ENCODE measurements around the gene ZNF644. TPM values are rescaled to one million over a fixed set of nuclear protein-coding genes. Genes with fewer than 3 reads are reported as not detected.
"Not testable (repeated sequence)": the region's sequence is repeated elsewhere in the genome, so short reads cannot be mapped to it uniquely, and the experiment has no call there.

Gene ZNF644
- total RNA-seq, 1 donor from 2014 or later = 42.6 TPM

- intact Hi-C loops (cut with DNase I) = no loop called here
- no peak for DNase-seq (ENCODE audit: low spot score)
Measured at GRCh38 chr1:90948301-90948700, 73.5 kb downstream of the ZNF644 start.

- intact Hi-C loops (cut with DNase I) = no loop called here
- no peak for DNase-seq (ENCODE audit: low spot score)
Measured at GRCh38 chr1:90946630-90947029, 75.2 kb downstream of the ZNF644 start.

DNA sequence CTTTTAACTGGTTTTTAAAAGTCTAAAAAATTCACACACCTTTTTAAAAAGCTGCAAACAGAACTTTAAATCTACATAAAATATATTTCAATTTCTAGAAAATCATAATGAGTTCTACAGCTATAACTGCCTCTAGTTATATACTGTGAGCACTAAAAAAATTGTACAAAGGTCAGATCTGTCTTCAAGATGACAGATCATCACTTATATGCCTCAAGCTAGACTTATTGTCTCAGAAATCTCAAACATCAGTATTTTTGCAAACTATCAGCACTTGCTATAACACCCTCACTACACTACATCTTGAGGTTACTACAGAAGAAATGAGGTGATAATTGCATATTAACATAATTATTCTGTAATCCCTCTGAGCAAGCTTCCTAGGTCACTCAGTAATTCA is 76.5 kb downstream of the ZNF644 start:
- intact Hi-C loops (cut with DNase I) = no loop called here
- no peak for DNase-seq (ENCODE audit: low spot score)

DNA sequence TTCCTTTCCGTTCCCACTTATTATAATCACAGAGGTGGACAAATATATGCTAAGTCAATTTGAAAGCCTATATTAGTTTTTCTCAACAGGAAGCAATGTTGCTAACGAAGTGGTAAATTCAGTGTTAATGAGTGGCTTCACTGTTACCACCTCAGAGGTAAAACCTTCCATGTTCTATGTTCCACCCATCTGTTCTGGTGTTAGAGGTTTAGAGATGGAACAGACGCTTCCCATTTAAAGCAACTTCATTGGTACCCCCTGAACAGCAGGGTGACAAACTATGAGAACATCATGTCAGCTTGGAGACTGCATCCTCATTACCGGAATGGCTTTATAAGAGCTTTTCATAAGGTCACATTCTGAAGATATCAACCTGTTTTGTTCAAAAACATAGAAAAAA is 77.9 kb downstream of the ZNF644 start:
- intact Hi-C loops (cut with DNase I) = no loop called here
- DNase-seq (ENCODE audit: low spot score) = no peak

DNA sequence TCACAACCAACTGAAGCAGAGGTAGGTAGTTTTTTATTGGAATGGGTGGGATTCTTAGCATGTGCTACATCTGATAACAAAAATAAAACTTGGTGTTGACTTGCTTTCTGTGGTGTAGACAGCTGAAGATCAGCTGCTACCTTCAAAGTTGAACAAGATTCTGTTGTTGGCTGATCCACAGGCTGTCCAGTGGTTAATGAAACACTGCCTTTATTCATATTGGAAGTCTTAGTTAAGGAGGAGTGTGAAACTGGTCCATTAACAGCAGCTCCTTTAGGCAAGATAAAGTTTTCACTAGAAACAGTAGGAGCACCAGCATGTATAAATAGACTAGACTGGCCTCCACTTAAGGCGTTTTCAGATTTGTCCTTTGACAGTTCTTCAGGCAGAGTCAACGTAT is 81.1 kb downstream of the ZNF644 start:
- DNase-seq (ENCODE audit: low spot score) = no peak
- intact Hi-C loops (cut with DNase I) = no loop called here

DNA sequence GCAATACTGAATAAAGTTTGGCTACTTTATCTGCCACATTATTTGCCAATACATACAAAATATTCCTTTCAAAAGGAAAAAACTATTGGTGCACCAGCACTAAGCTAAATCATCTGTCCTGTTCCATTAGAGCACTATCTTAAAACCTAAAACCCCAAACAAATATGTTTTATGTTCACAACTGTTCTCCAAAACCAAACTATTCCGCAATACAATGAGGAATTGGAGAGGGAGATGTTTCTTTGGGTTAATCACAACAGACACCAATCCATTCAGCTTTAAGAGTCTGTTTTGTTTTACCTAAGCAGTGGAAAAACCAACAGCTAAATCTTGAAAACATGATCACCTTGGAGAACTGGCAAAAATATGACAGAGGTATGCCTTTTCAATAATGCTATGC is 85.1 kb downstream of the ZNF644 start:
- intact Hi-C loops (cut with DNase I) = no loop called here
- DNase-seq (ENCODE audit: low spot score) = no peak

DNA sequence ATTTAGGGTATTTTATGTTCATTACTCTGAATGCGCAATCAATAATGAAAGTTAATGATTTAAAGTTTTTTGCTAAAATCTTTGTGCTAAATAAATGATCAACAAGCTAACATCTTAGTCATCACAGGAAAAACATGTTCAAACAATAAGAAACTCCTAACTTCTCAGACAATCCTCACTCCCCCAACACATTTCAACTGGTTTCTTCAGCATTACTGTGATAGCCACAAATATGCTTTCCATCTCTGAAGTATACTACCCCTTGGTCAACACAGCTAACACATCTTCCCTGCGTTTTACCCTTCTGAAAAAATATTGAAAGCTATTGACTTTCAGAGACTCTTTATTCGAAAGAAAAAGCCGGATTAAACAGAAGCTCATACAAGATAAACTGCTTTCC is 85.8 kb downstream of the ZNF644 start:
- intact Hi-C loops (cut with DNase I) = no loop called here
- no peak for DNase-seq (ENCODE audit: low spot score)

DNA sequence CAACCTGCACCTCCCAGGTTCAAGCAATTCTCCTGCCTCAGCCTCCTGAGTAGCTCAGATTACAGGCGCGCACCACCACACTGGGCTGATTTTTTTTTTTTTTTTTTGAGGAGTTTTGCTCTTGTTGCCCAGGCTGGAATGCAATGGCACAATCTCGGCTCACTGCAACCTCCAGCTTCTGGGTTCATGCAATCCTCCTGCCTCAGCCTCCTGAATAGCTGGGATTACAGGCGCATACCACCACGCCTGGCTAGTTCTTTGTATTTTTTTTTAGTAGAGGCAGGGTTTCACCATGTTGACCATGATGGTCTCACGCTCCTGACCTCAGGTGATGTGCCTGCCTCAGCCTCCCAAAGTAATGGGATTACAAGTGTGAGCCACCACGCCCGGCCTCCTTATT is 93.6 kb downstream of the ZNF644 start:
- DNase-seq (ENCODE audit: low spot score); intact Hi-C loops (cut with DNase I): not testable (repeated sequence)

- intact Hi-C loops (cut with DNase I); DNase-seq (ENCODE audit: low spot score): not testable (repeated sequence)
Measured at GRCh38 chr1:90927674-90928073, 94.2 kb downstream of the ZNF644 start.

DNA sequence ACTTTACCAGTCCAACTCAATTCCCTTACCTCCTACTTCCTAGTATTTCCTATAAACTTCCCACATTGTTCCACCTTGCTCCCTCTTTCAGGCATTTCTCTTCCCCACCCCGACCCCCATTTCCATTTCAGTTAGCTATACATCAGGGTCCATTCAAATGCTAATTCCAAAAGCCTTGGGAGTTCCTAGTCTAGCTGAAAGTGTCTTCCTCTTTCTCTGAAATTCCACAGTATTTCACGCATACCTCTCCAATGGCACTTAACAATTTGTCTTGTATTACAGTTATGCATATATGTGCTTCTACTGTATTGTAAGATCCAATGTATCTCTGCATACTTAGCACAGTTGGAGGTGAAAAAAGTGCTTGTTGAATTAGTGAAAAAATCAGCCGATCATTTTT is 94.9 kb downstream of the ZNF644 start:
- intact Hi-C loops (cut with DNase I) = no loop called here
- no peak for DNase-seq (ENCODE audit: low spot score)

DNA sequence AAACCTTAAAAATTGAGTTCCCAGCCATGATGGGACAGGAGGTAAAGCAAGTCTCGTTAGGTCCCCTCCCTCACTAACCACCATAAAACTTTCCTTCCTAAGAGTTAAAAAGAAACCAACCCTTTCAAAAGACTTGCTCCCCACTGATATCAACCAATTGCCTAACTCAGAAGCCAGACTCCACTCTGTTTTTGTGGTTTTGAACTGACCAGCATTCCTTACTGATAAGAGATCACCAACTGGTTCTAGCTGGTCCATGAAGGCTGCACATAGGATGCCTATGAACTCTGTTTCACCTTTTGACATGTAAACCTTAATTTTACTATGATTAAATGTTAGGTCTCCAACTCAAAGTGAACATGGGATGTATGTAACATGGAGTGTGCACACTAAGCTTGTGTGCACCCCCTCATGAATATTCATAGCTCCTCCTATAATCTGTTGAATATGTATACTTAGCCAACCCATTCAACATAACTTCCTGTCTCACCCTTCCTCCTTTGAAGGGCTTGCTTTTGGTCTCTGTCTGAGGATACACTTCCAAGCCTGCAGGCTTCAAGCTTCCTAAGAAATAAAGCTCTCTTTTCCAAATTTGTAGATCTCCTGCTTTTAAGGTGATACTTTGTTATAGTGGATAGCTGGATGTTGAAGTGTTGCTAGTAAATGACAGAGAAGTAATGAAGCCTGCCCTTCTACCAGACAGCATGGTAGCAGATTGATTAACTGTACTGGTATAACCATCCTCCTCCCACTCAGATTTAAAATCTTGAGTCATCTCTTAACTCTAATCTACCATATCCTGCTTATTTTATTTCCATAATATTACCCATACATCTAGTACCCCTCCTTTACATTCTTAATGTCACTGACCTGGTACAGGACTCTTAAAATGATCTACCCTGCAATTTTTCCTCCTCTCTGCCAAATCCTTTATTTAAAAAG is 95.6 kb downstream of the ZNF644 start:
- intact Hi-C loops (cut with DNase I) = no loop called here
- no peak for DNase-seq (ENCODE audit: low spot score)

DNA sequence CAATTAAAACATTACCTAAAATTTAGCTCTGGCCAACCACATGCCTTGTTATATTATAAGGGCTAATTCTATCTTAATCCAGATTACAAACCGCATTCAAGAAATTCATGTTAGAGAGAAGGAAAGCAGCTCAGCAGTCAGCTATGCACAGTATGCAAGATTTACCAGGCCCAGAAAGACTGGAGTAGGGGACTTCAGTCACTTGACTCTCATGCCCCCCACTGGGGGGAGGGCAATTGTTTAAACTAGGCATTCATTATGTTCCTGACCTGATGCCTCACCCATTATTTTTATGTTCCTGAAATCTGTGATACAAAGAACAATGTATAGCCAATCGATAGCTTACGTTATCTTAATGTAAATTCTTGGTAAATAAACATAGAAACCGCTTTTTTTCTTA is 96.9 kb downstream of the ZNF644 start:
- DNase-seq (ENCODE audit: low spot score) = no peak
- intact Hi-C loops (cut with DNase I) = loop anchor here (5.0 kb wide), 1 partner anchor 97 kb away; the partner anchor contains the start of gene ZNF644

- intact Hi-C loops (cut with DNase I) = loop anchor here (5.0 kb wide), 1 partner anchor 99 kb away; the partner anchor contains the start of gene ZNF644
- DNase-seq (ENCODE audit: low spot score) = no peak
Measured at GRCh38 chr1:90922996-90923395, 98.8 kb downstream of the ZNF644 start.

DNA sequence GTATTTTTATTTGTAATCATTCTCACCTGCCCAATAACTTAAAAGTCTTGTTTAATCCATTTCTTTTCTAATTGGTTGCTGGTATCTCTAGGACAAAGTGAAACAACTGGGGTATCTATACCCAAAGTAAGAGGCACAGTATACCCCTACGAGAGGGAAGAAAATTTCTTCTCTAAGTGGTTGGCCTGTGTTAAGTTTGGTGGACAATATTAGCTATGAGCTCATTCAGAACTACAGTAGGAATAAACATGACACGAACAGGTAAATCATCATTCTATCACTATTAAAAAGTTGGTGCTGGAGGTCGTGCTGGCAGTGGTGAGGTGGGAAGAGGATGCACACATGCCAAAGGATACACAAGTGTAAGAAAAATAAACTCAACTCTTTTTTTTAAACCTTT is 99.6 kb downstream of the ZNF644 start:
- no peak for DNase-seq (ENCODE audit: low spot score)
- intact Hi-C loops (cut with DNase I) = loop anchor here (5.0 kb wide), 1 partner anchor 100 kb away; the partner anchor contains the start of gene ZNF644

GRCh38 chr1:90919900-90920299 is 101.9 kb downstream of the ZNF644 start:
- intact Hi-C loops (cut with DNase I) = loop anchor here (5.0 kb wide), 1 partner anchor 102 kb away; the partner anchor contains the start of gene ZNF644

DNA sequence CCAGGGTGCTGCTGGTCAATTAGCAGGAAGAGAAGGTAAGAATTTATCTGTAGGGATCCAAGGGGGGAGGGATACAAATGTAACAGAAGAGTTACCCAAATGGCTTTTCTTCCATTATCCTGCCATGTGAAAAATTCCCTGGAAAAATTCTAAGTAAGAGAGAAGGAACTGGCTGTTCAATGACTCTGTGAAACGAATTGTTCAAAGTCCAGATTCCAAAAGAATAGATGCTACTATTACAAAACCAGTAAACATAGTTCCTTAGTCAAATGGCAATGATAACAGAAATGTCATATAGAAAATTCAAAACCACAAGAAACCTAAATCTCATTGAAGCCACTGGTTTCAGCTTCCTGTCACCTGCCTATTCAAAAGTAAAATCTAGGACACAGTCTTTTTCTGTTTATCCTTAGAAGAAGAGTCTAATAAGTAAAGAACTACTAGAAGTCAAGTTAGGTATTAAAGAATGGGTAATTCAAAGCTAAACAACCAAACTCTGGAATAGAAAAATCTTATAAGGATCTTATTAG is 102.6 kb downstream of the ZNF644 start:
- intact Hi-C loops (cut with DNase I) = no loop called here
- DNase-seq (ENCODE audit: low spot score) = no peak

More at GRCh38 chr1:90919900-90920299, 101.9 kb downstream of the ZNF644 start:
- no peak for DNase-seq (ENCODE audit: low spot score)

GRCh38 chr1:90911353-90911752 is 110.5 kb downstream of the ZNF644 start:
- no peak for DNase-seq (ENCODE audit: low spot score)
- intact Hi-C loops (cut with DNase I) = no loop called here

DNA sequence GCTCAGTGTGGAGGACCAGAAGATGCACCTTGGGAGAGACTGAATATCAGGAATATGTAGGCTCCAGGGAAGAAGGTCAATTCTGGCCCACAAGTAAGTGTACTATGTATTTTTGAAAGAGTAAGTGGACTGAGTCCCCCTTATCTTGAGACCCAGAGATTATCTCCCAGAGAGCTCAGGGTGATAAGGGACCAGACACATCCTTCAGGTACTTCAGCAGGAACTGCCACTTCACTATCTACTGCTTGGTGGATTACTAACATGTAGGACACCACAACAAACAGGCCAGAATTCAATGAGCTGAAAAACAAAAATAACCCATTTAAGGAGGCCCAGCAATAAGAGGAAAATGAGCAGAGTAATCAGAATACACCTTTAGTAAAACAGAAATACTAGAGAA is 119.2 kb downstream of the ZNF644 start:
- DNase-seq (ENCODE audit: low spot score) = no peak
- intact Hi-C loops (cut with DNase I) = no loop called here

GRCh38 chr1:90899263-90899662 is 122.6 kb downstream of the ZNF644 start:
- intact Hi-C loops (cut with DNase I) = no loop called here

GRCh38 chr1:90893679-90894078 is 128.2 kb downstream of the ZNF644 start:
- intact Hi-C loops (cut with DNase I); DNase-seq (ENCODE audit: low spot score): not testable (repeated sequence)

More at GRCh38 chr1:90899263-90899662, 122.6 kb downstream of the ZNF644 start:
- no peak for DNase-seq (ENCODE audit: low spot score)

GRCh38 chr1:90892884-90893283 is 129.0 kb downstream of the ZNF644 start:
- DNase-seq (ENCODE audit: low spot score); intact Hi-C loops (cut with DNase I): not testable (repeated sequence)
